ENCODE data around the gene CBFA2T2.

Gene CBFA2T2

DNA sequence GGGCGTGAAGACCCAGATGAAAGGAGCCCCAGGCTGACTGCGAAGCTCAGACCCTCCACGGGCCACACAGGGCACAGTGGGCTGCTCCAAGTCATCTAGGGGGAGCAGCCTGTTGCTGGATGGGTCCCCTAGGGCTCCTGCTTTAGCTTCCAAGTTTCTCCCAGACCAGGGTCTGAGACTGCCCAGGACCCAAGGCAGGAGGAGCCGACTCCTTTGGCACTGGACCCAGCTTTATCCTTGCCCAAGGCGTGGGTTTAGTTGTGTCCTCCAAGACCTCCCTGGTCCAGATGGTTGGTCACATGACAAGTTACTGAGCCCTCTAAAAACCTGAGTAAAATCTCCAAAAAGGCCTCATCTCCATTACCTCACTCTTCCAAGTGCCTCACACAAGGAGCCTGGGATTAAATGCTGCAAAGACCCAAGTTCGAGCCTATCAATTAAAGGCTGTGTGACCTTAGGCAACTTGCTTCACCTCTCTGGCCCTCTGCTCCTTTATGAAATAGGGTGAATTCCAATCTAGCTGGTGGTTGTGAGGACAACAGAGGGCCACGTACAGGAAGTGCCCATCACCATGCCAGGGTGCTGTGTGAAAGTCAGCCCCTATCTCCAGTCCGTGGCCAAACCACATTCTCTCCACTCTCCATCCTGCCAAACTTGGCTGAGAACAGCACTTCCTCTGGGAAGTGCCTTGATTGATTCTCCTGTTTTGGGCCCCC, 181.8 kb downstream of the CBFA2T2 start:
- H3K4me3 ChIP-seq (replicated peaks in 1 of 2; ENCODE audit: low read depth in 2 of 2, low read length in 2 of 2): no peak overlapping the region
- TF ChIP-seq CTCF (IDR thresholded peaks at IDR 0.05; ENCODE audit: low read depth, low read length): no peak
- DNase-seq (ENCODE audit: low read depth in 2 of 2): peak in 1 of 2 donors; percentile 52

GRCh38 chr20:33672426-33673113, 182.7 kb downstream of the CBFA2T2 start:
- DNase-seq (ENCODE audit: low read depth in 2 of 2): no peak

GRCh38 chr20:33673114-33673409, 183.2 kb downstream of the CBFA2T2 start:
- no peak for TF ChIP-seq CTCF (IDR thresholded peaks at IDR 0.05; ENCODE audit: low read depth, low read length)
- DNase-seq (ENCODE audit: low read depth in 2 of 2): no peak
- peak overlapping the region; percentile 56 to 71 for H3K4me3 ChIP-seq (replicated peaks in 1 of 2; ENCODE audit: low read depth in 2 of 2, low read length in 2 of 2)

More at GRCh38 chr20:33672426-33673113, 182.7 kb downstream of the CBFA2T2 start:
- H3K4me3 ChIP-seq (replicated peaks in 1 of 2; ENCODE audit: low read depth in 2 of 2, low read length in 2 of 2): peak overlapping the region in 1 of 2 donors; percentile 71
- TF ChIP-seq CTCF (IDR thresholded peaks at IDR 0.05; ENCODE audit: low read depth, low read length): no peak

DNA sequence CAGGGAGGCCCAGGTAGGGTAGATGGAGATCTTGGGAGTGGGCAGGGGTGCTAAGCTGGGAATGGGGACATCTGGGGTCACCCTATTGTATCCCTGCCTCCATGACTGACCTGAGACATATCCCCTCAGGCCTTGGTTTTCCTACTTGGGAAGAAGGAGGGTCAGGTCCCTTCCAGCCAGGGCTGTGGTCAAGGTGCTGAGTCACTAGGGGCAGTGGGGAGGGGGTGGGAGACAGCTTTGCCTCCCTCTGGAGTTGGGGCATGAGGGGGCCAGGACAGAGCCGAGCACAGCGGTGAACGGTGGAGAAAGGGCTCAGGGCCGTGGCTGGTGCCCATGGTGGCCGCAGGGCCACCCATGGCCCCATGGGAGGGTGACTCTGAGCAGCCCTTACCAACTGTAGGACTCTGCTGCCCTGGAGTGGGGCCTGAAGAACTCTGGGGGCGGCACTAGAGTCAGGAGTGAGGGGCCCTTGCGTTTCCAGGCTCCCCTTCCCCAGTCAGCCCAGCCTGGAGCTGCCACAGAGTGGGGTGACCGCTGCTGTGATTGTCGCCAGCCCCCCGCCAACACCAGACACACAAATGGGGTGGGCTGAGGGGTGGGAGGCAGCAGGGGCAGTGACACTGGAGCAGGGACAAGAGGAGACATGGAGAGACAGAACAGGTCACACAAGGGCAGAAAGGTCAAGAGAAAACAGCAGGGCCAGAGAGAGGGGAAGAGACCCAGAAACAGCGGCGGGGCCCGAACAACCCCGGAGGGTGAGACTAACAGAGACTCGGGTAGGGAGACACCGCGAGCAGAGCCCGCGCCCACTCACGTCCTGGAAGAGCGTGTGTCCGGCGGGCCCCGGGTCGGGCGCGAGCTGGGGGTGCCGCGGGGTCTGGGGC, 183.8 kb downstream of the CBFA2T2 start:
- H3K4me3 ChIP-seq (replicated peaks in 1 of 2; ENCODE audit: low read depth in 2 of 2, low read length in 2 of 2): peak overlapping the region; percentile 56 to 71
- peak in 1 of 2 donors; percentile 19 for DNase-seq (ENCODE audit: low read depth in 2 of 2)
- no peak for TF ChIP-seq CTCF (IDR thresholded peaks at IDR 0.05; ENCODE audit: low read depth, low read length)

DNA sequence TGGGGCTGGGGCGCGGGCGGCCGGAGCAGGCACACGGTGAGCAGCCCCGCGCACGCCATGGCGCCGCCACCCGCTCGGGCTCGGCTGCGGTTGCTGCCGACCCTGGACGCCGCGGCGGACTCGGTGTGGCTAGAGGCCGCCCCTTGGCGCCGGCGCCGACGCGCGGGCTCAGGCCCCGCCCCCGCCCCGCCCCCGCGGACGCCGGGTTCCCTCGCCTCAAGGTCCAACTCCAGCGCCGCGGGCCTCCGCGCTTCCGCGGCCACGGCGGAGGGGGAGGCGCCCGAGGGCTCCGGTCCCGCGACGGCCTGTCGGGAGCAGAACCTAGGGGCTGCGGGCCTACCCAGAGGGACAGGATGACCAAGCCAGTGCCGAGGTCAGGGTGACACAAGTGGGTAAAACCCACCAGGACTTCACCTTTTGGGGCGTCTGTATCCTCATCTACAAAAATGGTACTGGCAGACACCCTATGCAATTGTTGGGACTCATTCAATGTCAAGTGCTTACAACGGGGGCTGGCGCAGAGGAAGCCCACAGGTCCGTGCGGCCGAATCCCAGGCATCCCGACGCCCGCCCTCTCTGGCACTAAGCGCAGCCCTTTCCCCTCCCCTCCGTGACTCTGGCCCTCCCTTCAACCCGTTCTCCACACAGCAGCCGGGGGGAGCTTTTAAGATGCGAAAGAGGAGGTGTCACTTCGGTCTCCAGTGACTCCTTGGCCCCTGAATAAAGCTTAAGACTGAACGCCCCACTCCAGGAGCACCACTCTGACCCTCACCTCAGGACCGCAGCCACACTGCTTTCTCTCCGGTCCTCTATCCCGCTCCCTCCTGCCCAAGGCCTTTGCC, 184.6 kb downstream of the CBFA2T2 start, which contains the start of gene NECAB3:
Gene NECAB3, minus strand, starts transcription at position 135 of the 842 bp plus-strand sequence. Its CDS starts 76 bp downstream, at position 59.
- DNase-seq (ENCODE audit: low read depth in 2 of 2): peak; percentile 52 to 77

More for the DNA sequence above, 184.6 kb downstream of the CBFA2T2 start, which contains the start of gene NECAB3:
- peak within 1 kb of the TSS; percentile 56 to 71 for H3K4me3 ChIP-seq (replicated peaks in 1 of 2; ENCODE audit: low read depth in 2 of 2, low read length in 2 of 2)
- TF ChIP-seq CTCF (IDR thresholded peaks at IDR 0.05; ENCODE audit: low read depth, low read length): no peak
